GM19025 (cell line): Measurements from ENCODE around the gene ZNF679.
"Not testable (repeated sequence)": the region's sequence is repeated elsewhere in the genome, so short reads cannot be mapped to it uniquely, and the experiment has no call there.

Experiments used
- ATAC-seq: cut with Tn5 transposase; IDR thresholded peaks from one replicate; pipeline ENCODE4 v1.9.1; 2021; ENCODE audit warnings: mild to moderate bottlenecking, low read depth, moderate library complexity; ENCODE audit not compliant: unreplicated experiment

ZNF679 gene

DNA sequence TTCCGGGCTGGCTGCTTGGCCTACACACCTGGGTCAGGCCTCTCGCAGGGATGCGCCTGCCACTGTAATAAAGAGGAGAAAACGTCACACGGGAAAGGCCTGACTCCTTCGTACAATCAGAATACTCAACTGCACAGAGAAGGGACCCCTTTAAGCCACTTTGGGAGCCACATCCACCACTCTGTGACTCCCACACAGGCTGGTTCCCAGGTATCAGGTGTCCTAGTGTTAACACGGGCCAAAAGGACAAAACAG is 79.7 kb downstream of the ZNF679 start:
- no peak for ATAC-seq

DNA sequence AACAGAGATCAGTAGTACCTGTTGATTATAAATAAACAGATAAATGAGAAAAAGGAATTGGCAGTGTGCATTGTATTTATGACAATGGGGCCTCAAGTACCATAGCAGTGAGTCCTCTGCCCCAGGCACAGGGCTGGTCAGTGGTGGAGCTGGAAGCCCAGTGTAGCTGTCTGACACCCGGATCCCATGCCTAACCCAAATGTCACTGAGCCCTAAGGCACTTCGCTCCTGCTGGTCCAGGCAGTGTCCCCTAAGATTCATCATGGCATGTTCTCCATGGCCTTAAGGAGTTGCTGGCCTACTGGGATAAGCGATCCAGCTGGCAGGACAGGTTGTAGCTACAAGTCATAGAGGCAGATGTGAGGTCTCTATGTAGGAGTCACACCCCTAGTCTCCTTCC is 82.2 kb downstream of the ZNF679 start:
- no peak for ATAC-seq

DNA sequence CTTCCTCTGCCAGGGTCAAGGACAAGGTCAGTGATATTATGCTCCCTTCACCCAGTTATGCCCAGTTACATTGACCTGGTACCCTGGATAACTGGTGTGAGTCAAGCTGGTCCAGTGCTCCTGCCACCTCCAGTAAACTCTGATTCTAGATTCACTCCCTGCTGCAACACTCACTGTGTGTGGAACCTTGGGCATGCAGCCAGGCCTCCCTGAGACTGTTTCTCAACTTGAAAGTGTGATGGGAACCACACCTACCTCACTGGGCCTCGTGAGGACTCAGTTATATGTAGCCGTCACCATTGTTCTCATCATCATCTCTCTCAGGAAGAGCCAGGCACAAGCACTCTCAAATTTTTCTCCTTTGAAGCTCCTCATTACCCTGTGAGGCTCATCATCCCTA is 84.6 kb downstream of the ZNF679 start:
- no peak for ATAC-seq

DNA sequence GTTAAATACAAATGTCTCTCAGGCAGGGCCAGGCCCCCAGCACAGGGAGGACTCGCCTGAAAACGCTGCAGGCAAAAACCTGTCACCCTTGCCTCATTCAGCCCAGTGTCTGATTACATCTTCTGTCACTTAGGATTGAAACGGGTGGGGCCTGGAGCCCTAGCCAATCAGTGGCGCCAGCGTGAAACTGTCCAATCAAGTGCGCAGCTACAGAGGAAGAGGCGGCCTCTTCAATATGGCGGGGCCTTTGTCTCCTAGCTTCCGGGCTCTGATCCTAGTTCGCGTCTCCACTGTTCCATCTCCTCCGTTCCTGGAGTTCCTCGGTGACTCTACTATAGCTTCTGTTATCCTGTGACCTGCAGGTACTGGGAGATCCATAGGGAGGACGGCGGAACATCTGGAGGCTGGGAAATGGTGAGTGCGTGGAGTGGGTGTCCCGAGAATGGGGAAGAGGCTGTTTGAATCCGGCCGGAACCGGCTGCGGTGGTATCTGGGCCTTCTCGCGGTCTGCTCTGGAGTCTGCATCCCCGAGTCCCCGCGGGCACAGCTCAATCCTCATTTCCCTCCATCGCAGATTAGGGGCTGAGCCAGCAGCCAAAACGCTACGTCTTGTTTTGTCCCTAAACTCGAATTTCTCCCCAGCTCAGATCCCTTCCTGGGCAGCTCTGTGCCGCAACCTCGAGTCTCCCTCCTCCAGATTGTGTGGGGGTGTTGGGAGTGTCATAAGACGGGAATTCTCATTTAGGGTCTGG is 85.6 kb downstream of the ZNF679 start, which contains the start of gene ZNF736:
ZNF736 (plus strand) TSS at position 222 of the 752 bp plus-strand sequence; CDS start at position 412, 190 bp downstream.
- ATAC-seq: peak; percentile 100

DNA sequence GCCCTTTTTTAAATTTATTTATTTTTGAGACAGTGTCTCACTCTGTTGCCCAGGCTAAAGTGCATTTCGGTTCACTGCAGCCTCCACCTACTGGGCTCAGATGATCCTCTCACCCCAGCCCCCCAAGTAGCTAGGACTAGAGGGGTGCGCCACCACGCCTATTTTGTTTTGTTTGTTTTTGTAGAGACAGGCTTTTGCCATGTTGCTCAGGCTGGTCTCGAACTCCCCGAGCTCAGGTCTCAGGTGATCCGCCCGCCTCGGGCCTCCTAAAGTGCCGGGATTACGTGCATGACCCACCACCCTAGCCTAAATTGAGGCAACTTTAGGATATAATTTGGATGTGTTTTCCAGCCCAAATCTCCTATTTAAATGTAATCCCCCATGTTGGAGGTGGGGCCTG is 86.3 kb downstream of the ZNF679 start:
- no peak for ATAC-seq

DNA sequence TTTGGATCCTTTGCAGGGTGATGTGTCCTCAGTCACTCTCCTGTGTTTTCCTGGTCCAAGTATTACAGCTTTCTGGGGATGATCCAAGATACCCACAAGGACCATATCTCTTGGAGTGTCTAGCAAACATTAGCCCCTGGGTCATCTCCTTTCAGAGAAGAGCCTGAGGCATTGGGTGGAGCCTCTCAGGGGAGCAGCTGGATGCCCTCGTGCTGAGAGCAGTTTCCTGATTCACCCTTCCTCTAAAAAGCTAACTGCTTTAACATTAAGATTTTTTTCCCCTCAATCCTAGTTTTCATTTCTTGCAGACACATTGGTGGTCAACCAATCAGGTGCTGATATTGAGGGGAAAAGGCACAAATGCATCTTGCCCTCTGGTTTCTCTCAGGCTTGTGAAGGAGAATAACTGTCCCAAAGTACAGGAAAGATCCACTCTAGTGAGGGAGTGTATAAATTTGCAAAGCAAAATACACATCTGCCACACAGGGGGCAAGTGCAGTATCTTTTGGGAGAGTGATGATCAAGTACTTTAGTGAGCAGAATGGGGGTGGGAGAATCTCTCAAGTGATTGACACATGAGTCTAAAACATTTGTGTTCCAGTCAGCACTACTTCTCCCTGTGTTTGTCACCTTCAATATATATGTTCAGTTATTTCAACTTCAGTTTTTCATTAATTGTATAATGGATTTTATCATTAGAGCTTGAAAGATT is 87.9 kb downstream of the ZNF679 start:
- ATAC-seq: not testable (repeated sequence)
